HG03135 (cell line): ENCODE data around the gene SUMO4.

Source experiments
- ATAC-seq: cut with Tn5 transposase; IDR thresholded peaks from one replicate; pipeline ENCODE4 v1.9.1; 2021; ENCODE audit warnings: mild to moderate bottlenecking, moderate library complexity; ENCODE audit not compliant: unreplicated experiment

SUMO4 gene

DNA sequence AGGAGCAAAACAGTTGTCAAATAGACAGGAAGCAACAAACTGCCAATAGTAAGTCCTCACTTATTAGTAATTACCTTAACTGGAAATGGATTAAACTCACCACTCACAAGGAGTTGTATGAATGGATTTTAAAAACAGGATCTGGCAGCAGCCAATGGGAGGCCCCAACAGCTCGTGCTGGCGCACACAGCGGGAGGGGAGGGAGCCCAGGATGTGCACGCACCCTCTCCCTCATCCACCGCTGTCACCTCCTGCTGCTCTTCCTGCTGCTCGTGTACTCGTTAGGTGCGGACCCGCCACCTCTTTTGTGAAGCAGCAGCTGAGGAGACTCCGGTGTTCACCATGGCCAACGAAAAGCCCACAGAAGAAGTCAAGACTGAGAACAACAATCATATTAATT is at the start of gene SUMO4:
Gene SUMO4, plus strand, starts transcription at position 213 of the 400 bp plus-strand sequence. Its CDS starts 130 bp downstream, at position 343.
- ATAC-seq: no peak

DNA sequence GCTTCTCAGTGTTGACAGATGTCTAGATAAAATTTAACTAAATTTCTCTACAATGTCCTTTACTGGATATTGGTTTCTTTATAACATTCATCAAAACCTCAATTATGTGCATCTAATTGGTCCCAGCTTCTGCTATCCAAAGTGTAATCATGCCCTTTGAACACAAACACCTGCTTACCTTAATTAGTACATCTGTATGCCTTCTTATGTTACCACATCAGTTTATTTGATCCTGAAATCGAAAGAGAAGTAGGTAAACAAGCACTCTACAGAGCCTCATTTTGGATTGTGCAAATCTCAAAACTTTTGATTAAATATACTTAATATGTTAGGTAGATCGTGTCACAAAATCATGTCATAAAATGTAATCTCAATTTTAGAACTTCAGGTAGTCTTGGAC is 46.1 kb upstream of the SUMO4 start:
- no peak for ATAC-seq

DNA sequence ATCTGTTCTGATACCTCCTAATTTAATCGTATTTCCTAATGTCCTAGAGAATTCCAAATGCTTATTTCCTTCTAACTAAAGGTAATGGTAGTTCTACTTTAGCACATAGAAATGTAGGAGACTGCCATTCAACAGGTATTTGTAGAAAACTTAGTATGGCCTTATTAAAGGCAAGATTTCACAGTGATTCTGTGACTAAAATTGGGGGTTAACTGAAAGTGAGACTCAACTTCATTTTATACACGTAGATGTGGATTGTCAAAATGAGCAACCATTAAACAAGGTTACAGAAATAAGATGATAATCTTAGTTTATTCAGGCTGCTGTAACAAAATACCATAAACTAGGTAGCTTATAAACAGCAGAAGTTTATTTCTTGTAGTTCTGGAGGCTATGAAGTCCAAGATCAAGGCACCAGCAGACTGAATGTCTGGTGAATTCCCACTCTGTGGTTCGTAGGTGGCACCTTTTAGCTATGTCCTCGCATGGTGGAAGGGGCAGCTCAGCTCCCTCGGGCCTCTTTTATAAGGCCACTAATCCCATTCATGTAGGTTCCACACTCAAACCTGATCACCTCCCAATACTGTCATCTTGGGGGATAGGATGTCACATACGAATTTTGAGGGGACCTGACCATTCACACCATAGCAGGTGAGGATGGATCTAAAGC is 43.8 kb upstream of the SUMO4 start:
- no peak for ATAC-seq

DNA sequence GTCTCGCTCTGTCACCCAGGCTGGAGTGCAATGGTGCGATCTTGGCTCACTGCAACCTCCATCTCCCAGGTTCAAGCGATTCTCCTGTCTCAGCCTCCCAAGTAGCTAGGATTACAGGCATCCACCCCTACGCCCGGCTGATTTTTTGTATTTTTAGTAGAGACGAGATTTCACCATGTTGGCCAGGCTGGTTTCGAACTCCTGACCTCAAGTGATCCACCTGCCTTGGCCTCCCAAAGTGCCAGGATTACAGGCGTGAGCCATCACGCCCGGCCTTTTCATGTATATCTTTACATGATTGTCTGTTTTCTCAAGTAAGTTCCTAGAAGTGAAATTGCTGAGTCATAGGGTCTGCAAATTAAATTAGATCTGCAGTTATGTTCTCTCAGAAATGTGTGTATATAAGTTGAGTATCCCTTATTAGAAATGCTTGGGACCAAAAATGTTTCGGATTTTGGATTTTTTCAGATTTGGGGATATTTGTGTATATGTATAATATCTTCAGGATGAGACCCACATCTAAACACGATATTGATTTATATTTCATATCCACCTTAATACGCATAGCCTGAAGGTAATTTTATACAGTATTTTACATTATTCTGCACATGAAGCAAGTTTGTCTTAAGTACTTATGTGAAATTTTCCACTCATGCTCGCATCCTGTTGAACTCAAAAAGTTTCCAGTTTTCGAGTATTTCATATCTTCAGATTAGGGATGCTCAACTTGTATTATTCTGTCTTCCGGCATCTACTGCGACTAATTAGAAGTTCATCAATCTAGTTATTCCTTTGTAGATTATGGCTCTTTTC is 42.1 kb upstream of the SUMO4 start:
- ATAC-seq: no peak

DNA sequence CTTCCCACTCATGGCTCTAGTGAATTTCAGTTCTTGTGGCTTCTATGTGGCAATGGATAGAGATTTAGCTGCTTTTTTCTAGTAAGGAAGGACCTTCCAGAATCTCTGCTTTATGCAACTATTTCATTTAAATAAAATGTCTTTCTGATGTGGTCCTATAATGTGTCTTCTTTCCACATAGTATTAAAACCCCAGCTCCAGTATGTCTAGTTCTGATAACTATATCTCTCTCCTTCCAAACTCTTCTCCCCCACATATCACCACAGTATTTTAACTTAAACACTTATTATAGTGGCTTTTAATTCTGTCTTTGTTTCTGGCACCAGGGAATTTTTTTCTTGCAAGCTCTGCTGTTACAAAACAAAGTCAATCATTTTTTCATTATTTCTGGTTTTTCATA is 40.6 kb upstream of the SUMO4 start:
- no peak for ATAC-seq

DNA sequence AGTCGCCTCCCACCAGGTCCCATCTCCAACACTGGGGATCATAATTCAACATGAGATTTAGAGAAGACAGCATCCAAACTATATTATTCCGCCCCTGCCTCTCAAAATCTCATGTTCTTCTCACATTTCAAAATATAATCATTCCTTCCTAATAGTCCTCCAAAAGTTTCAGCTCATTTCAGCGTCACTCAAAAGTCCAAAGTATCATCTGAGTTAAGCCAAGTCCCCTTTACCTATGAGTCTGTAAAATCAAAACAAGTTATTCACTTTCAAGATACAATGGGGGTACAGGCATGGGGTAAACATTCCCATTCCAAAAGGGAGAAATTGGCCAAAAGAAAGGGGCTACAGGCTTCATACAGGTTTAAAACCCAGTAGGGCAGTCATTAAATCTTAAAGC is 39.5 kb upstream of the SUMO4 start:
- ATAC-seq: no peak

DNA sequence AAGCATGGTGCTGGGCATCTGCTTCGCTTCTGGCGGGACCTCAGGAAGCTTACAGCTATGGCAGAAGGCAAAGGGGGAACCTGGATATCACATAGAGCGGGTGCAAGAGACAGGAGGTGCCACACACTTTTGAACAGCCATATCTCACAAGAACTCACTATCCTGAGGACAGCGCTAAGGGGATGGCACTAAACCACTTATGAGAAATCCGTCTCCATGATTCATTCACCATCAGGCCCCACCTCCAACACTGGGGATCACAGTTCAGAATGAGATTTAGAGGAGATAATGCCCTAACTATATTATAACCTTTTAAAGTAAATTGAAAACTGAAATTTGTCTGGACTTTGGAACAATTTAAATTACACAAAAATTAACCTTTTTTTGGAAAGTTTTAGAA is 37.8 kb upstream of the SUMO4 start:
- no peak for ATAC-seq

DNA sequence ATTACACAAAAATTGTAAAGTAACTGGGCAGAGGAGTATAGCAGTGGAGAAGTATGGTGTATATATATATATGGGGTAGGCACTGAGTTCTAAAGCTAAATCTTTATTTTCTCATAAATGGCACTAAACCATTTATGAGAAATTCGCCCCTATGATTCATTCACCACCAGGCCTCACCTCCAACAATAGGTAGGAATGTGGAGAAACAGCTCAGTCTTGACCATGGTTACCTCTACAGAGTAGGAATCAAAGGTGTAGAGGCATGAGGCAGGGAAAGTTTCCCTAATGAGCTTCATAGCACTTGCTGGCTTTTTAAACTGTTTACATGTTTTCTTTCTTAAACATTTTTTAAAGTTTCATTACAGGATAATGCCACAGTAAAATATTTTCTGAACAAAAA is 36.9 kb upstream of the SUMO4 start:
- ATAC-seq: no peak

DNA sequence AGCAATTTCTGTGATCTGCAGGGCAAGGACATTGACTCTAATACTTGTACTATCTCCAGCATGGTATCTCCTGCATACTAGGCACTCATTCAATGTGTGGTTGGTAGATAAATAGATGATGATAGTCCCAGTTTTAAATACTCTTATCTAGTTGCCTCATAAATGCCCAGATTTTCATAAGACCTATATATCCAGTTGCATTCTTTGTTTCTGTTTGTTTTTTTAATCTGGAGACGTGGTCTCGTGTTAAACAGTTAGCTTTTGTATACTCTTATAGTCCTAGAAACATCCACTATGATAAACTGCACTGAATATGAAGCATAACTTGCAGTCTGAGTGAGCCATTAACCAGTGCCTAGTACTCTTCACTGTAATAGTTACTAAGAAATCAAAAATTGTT is 35.5 kb upstream of the SUMO4 start:
- ATAC-seq: no peak

DNA sequence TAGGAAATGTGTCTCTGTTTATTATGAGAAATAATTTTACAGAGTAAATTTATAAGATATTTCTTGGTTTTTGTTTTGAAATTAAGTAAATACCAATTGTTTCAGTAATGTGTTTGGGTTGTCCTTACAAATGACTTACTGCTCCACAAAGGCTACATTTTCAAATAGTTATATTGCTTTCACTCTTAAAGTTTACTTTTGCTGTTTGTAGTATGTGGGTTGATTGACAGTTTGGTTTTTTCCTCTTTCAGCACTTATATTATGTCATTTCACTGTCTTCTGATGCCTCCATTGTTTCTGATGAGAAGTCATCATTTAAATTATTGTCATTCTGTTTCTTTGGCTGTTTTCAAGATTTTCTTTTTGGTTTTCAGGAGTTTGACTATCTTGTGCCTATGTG is 34.9 kb upstream of the SUMO4 start:
- no peak for ATAC-seq

DNA sequence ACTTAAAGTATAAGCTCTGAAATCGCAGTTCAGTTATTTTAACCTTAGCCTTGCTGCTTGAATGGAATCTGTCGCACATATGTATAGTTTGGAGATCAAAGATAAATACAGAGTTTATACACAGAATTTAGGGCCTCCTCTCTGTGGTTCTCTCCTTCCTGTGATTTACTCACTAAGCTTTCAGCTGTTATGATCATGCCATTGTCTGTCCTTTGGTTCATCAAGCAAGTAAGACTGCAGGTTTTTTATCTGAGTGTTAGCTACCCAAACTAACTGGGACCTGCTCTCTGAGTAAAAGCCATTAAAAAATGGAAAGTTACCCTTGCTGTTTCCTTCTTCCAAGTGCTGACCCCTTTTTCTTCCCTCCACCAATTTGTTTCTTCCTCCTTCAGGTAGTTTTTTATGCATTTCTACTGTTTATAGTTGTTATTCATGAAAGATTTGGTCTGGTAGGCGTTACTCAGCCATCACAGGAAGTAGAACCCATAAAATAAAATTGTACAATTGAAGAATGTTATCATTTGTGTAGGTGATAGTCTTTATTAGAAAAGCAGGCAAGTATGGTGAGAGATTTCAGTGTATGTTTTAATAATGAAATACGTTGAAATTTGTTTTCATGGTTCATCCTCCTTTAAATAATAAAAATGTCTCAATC is 33.7 kb upstream of the SUMO4 start:
- ATAC-seq: no peak

DNA sequence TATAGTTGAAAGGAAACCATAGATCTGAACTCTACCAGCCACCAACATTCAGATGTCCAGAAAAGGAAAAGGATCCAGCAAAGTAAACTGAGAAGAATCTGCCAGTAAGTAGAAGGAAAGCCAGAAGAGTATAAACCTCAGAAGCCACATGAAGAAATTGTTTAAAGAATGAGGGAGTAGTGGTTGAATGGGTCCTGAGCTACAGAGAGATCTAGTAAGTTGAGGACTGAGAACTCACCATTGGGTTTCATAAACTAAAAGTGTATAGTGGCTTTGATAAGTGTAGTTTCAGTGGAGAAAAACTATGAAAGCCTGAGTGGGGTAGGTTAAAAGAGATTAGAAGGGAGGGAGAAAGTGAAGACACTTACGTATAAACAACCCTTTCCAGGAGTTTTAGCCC is 32.0 kb upstream of the SUMO4 start:
- ATAC-seq: no peak

DNA sequence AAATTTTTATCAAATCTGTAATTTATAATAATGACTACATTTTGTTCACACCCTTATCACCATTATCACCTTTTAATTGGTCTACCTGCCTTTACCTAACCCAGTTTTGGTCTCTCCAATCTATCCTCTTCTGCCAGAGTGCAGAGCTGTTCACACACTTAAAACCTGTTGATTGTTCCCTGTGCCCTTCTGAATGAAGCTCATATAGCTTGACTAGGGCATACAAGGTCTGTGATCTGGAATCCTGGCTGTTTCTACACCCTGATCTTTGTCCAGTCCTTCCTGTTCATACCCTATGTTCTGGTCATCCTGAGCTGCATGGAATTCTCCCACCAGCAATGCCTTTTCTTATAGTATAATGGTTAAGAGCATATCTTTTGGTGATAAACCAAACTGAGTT is 28.9 kb upstream of the SUMO4 start:
- no peak for ATAC-seq

DNA sequence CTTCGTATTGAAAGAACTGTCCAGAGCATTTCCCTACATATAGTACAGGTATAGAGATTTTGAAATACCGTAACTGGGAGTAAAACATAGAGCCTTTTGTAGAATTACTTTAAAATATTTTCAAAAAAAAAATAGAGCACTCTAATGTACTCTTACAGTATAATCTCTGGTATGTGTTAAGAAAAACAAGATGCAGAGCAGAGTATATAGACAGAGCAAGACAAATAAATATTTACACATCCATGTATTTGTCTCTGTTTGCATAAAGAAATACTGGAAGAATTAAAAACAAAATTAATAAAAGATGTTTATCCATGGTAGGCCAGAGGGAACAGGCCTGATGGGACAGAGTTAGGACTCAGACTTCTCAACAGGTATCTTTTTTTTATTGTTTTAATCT is 28.0 kb upstream of the SUMO4 start:
- ATAC-seq: no peak

DNA sequence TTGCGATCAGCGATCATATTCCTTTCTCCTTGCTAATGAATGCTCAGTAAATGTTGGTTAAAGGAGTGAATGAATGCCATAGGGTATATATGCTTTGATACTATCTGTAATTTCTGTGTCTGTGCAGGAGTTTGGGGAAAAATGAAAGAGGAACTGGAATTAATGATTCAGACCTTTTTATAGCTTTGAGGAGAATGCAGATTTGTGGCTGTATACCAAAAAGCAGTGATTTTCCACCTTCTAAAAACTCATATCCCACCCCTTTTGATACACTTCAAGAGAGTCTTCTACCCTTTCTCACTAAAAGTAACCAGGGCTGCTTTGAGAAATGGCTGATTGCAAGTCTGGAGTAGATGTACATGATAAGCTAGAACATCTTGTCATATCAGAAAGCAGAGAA is 26.6 kb upstream of the SUMO4 start:
- ATAC-seq: no peak

DNA sequence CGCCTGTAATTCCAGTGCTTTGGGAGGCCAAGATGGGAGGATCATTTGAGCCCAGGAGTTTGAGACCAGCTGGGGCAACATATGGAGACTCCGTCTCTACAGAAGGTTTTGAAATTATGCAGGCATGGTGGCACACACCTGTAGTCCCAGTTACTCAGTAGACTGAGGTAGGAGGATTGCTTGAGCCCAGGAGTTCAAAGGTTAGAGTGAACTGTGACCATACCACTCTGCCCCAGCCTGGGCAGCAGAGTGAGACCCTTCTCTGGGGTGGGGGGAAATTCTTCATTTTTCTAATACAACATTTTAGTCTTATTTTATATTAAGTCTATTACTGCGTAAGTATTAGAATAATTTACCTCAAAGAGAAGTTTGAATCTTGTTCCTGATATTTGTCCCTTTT is 20.1 kb upstream of the SUMO4 start:
- ATAC-seq: no peak

DNA sequence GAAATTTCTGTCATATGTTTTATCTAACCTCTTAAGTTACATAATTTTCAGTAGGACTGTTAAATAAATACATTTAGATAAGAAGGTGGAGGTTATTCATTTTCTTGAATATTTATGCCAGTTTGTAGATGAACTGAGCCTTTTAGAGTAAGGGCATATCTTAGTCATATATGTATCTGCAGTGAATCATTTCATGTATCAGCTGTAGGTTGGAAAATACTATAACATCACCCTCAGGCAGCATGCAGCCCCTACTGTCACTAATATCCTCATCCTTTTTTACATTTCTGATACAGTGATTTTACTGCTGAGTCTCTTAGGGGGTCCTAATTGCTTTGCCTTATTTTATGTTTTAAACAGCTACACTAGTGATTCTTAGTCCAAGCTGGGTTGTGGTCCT is 19.5 kb upstream of the SUMO4 start:
- ATAC-seq: no peak

DNA sequence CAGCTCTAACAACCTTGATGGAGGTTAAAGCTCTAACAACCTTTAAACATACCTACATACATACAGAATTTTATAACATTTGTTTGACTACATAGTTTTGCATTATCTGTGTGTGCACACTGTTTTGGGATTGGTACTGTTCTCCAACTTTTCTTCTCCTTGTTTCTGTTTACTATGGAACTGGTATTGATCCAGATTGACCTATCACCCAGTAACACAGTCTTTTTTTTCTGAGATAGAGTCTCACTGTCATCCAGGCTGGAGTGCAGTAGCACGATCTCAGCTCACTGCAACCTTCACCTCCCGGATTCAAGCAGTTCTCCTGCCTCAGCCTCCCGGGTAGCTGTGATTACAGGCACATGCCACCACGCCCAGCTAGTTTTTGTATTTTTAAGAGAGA is 16.7 kb upstream of the SUMO4 start:
- no peak for ATAC-seq

DNA sequence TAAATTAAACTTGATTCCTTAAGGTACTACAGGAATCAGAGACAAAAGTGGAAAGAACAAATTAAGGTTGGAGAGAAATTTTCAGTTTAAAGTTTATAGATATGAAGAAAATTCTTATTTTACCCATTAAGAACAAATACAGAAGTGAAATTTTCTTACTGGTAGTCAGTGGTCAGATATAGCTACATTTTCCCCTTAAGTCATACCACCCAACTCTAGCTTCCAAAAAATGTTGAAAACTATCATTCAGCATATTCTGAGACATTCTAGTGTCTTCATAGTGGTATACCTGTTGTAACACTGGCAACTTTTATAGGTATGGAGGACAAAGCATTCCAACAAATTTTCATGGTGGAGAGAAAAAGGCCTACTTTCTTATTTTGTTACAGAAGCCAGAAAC is 15.6 kb upstream of the SUMO4 start:
- ATAC-seq: no peak

DNA sequence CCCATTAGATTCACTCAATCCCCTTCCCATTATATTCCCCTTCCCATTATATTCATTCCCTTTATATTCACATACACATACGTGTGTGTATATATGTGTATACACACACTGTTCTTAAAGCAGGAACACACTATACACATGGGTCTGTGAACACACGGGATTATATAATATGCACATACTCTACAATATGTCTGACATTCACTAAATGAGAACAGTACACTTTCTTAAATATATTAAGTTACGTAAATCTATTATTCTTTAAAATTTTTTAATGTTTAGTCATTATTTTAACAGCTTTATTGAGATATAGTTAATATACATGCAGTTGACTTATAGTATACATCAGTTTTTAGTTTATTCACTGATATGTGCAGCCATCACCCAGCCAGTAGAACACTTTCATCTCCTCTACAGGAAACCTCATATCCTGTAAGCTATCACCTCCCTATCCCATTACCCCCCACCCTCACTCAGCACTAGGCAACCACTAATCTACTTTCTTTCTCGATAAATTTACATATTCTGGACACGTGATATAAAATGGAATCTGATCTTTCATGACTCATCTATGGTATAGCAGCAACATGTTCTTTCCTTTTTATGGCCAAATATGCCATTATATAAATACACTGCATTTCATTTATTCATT is 13.9 kb upstream of the SUMO4 start:
- no peak for ATAC-seq

DNA sequence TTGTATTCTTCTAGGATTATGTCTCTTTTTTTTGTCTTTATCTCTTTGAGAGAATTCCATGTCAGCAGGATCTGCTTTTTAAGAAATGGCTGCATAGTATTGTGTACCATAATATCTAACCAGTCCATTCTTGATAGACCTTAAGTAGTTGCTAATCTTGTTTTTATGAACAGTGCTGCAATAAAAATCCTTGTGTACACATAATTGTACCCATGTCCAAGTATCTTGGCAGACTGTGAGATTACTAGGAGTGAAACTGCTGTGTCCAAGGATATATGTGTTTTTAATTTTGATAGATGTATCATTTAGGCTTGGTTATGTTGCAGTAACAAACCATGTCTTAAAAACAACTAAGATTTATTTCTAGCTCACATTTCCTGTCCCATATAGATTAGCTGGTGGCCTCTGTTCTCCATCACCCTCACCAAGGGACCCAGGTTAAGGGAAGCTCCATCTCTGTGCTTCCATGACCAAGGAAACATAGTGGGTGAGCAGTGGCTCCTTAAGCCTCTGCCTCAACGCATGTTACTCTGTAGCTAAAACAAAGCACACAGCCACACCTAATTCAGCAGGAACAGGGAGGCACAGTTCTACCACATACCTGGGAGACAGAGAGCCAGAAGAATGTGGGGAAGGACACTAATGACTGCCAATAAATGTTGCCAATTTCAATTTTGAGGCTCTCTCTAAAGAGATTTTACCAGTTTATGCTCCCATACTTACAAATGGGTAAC is 12.1 kb upstream of the SUMO4 start:
- no peak for ATAC-seq
